GM18526 (cell line): ENCODE data around the gene COX19.

Experiments used
- POLR2A ChIP-seq: IDR thresholded peaks from 3 replicates; pipeline ENCODE4 v1.6.1; 2011; ENCODE audit not compliant: insufficient read length; ENCODE audit errors: extremely low read depth

Gene COX19

GRCh38 chr7:1013581-1013980 lies 38.2 kb upstream of the COX19 start:
- no peak for TF ChIP-seq POLR2A

DNA sequence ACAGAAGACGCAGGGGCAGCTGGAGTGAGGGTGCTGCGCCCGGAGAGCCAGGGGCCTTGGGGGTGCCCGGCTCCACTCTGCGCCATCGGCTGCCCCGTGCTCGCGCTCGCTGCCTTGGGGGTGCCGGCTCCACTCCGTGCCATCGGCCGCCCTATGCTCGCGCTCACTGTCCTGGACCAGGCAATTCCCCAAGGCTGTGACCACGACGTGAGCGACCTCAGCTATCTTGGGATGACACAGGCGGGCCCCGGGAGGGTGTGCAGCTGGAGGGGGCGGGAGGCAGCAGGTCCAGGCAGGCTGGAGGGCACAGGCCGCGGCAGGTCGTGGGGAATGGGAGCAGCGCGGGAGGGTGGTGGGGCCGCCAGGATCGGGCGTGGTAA lies 37.4 kb upstream of the COX19 start:
- TF ChIP-seq POLR2A = no peak

- TF ChIP-seq POLR2A = no peak
Observed at GRCh38 chr7:1012004-1012715, 36.8 kb upstream of the COX19 start.

DNA sequence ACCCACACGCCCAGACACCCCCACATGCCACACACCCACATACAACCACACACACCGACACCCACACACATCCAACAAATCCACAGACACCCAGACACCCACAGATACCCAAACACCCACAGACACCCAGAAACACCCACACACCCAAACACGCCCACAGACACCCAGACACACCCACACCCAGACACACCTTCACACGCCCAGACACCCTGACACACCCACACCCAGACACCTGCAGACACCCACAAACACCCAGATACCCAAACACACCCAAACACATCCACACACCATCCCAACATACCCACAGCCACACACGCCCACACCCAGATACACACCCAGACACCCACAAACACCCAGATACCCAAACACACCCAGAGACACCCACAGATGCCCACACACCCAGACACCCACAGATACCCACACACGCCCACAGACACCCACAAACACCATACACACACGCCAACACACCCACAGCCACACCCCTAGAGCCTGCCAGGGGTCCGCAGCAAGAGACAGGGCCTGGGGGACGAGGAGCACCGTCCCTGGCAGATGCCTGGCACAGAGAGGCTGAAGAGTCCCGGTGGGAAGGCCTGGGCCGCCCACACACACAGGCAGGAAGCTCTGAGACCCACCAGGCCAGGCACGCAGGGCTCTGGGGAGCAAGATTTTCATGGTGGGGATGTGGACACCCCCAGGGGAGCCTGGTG lies 36.1 kb upstream of the COX19 start:
- TF ChIP-seq POLR2A = no peak

DNA sequence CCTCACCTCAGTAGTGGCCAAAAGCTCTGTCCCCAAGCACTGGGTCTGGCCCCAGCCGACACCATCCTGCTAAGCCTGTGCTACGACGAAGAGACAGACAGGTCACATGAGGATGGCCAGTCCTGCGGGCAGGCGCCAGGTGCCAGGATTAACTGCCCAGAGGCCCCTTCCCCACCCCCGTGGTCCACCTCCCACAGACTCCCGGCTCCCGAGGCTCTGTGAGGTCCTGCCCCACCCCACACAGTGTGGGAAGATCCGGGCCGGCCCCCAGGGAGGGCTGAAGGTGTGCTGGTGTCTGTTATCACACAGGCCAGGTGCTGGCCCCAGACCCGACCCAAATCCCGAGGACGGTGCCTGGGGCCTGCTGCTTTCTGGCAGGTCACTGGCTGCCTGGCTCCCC lies 34.9 kb upstream of the COX19 start:
- TF ChIP-seq POLR2A = no peak

GRCh38 chr7:1009747-1010146 lies 34.4 kb upstream of the COX19 start:
- no peak for TF ChIP-seq POLR2A

DNA sequence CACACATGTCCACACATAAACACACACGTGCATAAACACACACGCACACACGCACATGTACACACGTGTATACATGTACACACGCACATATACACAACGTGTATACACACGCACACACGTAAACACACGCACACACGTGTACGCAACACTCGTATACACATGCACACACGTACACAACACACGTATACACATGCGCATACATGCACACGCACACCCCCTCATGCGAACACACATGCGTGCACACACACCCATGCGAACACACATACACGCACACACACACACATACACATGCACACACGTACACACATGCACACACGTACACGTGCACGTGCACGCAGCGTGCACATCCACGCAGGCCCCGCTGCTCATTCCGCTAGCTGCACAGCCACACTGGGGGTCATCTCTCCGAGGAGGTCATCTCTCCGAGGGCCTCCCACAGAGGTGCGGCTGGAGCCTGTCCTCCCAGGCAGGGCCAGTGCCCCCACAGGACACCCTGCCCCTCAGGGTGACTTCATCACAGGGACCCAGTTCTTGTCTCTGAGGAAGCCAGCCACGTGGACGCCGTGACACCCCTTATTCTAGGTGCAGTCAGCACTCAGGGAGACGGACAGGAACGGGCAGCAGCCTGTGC lies 33.5 kb upstream of the COX19 start:
- TF ChIP-seq POLR2A = no peak

DNA sequence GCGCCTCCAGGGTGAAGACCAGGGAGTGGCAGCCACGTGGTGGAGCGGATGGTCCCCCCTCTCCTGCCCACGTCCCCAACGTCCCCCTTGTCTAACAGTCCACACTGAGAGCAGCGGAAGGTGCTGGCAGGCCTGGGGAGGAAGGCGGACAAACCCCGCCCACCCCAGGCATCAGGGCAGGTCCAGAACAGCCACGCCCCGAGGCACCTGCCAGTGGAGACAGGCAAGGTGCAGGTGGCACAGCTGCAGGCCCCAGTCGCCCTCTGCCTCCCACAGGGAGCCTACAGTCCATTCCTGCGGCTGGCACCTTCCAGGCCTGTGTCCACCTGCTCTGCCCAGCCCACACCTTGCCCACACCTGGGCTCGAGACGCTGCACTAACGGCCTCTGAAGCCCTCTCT lies 32.6 kb upstream of the COX19 start:
- TF ChIP-seq POLR2A = no peak

DNA sequence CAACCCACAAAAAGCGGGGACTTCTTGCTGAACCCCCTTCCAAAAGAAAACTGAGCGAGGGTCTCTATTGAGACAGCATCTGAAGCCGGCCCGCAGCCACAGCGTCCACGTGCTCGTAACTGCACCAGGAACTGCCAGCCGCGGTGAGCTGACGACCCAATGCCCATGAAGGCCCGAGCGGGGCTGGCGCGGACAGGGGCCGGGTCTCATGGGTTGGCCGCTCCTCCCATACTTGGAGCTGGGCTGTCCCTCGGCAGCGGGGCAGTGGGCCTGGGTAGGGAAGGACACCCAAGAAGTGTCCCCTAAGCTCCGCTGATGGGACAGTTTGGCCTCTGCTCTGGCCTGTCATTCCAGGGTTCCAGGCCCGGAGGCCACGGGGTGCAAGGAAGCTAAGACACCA lies 30.0 kb upstream of the COX19 start:
- no peak for TF ChIP-seq POLR2A

DNA sequence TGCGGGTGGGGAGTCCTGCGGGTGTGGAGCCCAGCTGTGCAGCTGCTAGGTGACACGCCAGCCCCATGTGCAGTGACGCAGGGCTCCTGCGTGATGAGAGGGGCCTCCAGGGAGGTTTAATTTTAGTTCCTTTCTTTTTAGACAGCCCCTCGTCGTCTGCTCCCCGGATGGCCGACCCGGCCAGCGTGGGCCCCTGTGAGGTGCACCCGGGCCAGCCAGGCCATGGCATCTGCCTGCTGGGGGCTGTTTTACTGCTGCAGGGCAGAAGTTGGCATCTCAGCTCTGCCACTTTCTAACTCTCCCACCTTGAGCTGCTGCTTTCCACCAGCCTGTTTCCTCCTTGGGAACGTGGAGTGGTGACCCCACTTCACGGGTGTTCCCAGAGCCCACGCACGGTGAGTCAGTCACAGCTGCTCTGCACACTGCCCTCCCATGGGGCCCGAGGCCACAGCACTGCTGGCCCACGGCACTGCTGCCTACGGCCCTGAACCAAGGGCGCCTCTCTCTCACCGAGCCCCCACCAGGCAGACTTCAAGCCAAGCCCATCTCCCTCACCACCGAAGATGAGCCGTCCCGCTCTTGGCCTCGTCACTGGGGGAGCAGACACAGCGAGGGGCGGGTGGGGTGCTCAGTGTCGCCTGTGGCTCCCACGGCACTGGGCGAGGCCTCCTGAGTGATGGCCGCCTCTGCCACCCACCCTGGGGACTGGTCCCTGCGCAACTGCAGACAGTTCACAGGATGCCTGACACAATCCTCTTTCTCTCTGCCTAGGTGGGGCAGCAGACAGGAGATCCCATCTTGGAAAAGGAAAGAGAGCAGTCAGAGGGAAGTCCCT lies 28.9 kb upstream of the COX19 start:
- TF ChIP-seq POLR2A = no peak

- TF ChIP-seq POLR2A = no peak
Observed at GRCh38 chr7:999941-1000935, 24.9 kb upstream of the COX19 start.

GRCh38 chr7:999149-999879 lies 24.0 kb upstream of the COX19 start:
- no peak for TF ChIP-seq POLR2A
